Stomach (tissue), 9 donors: ENCODE data around the gene CASP12. TPM values are rescaled to one million over a fixed set of nuclear protein-coding genes. Genes with fewer than 3 reads are reported as not detected.
A peak's percentile ranks its signal among the peaks of the same experiment; 100 is the strongest.

Experiments
- DNase-seq, 2 donors: peaks; one replicate each; pipeline versions ENCODE4 v3.0.0 to v3.0.0-alpha.2; 2013 to 2019
- H3K27ac ChIP-seq, 5 donors: fragments of 200-600 bp in 4 of 5; sonication (generic) in 4 of 5; one replicate each; pipeline ENCODE4 v1.5.1; 2013 to 2019; ENCODE audit warnings: mild to moderate bottlenecking in 1 of 5, moderate library complexity in 1 of 5
- H3K27me3 ChIP-seq, 3 donors: fragments of 200-600 bp; sonication (generic); one replicate each; pipeline ENCODE4 v1.5.1; 2017 to 2019; ENCODE audit warnings: mixed run types in 1 of 3
- H3K36me3 ChIP-seq, 4 donors: fragments of 200-600 bp; sonication (generic); 1 replicate in 3 of 4; 2 replicates in 1 of 4; pipeline ENCODE4 v1.5.1; 2016 to 2019
- H3K4me1 ChIP-seq, 4 donors: fragments of 200-600 bp; sonication (generic); one replicate each; pipeline ENCODE4 v1.5.1; 2016 to 2019
- H3K4me3 ChIP-seq, 4 donors: fragments of 200-600 bp; sonication (generic) in 3 of 4; one replicate each; pipeline ENCODE4 v1.5.1; 2016 to 2019; ENCODE audit warnings: mild to moderate bottlenecking in 1 of 4
- H3K9me3 ChIP-seq, 4 donors: fragments of 200-600 bp; sonication (generic); one replicate each; pipeline ENCODE4 v1.5.1; 2016 to 2019
- EP300 ChIP-seq: sonication (generic); formaldehyde crosslinking; IDR thresholded peaks from one replicate; pipeline ENCODE4 v1.6.1; 2017; ENCODE audit warnings: antibody characterized with exemption
- POLR2A ChIP-seq, 4 donors: fragments of 450-650 bp; IDR thresholded peaks; one replicate each; pipeline ENCODE4 v1.6.1; 2016; ENCODE audit warnings: antibody characterized with exemption in 4 of 4, control low read depth in 2 of 4, mild to moderate bottlenecking in 1 of 4, moderate library complexity in 1 of 4
- POLR2AphosphoS5 ChIP-seq, 3 donors: sonication (generic); formaldehyde crosslinking; IDR thresholded peaks; one replicate each; pipeline ENCODE4 v1.6.1; 2016; ENCODE audit warnings: antibody characterized with exemption in 3 of 3
- WGBS, 5 donors: extraction: QIAGEN DNeasy Blood & Tissue Kit in 3 of 5; methylation state at CpG; one replicate each; pipeline versions ENCODE4 v1.1.5 to v1.1.7; 2013 to 2018; 5-methylcytosine and 5-hydroxymethylcytosine counted together
- intact Hi-C: fragments of 100-400 bp; cut with DNase I; formaldehyde crosslinking; loops from one replicate; pipeline ENCODE4 v1.15.1; 2023; ENCODE audit warnings: low total_unique reads
- polyA plus RNA-seq, 3 donors: library from polyadenylated mRNA; stranded (reverse); fragments of 200-250 nt; gene quantifications; one replicate each; pipeline ENCODE4 v1.2.3, GENCODE V29; 2013
- total RNA-seq, 5 donors: library from RNA; depleted of rRNA; stranded (reverse); fragments of >200 nt; gene quantifications; one replicate each; pipeline versions ENCODE4 v1.1.0 to v1.2.3, GENCODE V29; 2014 to 2016
- TF ChIP-seq, protein P1 (sequence below), 7 experiments: fragments of 450-650 bp in 4 of 7; fragments of 200-600 bp in 3 of 7; sonication (generic) in 3 of 7; IDR thresholded peaks; one replicate each; pipeline ENCODE4 v1.5.1; 2016 to 2019; ENCODE audit warnings: antibody characterized with exemption in 7 of 7, control low read depth in 2 of 7, mild to moderate bottlenecking in 1 of 7
- donor health status: healthy with polysubstance abuse.
- donor health status: Bipolar disorder and iron deficiency.
- donor health status: healthy.

Gene CASP12
- total and polyA plus RNA-seq, 8 donors: 0.23 to 8.5 (median 2.2) TPM; not detected in 3

DNA sequence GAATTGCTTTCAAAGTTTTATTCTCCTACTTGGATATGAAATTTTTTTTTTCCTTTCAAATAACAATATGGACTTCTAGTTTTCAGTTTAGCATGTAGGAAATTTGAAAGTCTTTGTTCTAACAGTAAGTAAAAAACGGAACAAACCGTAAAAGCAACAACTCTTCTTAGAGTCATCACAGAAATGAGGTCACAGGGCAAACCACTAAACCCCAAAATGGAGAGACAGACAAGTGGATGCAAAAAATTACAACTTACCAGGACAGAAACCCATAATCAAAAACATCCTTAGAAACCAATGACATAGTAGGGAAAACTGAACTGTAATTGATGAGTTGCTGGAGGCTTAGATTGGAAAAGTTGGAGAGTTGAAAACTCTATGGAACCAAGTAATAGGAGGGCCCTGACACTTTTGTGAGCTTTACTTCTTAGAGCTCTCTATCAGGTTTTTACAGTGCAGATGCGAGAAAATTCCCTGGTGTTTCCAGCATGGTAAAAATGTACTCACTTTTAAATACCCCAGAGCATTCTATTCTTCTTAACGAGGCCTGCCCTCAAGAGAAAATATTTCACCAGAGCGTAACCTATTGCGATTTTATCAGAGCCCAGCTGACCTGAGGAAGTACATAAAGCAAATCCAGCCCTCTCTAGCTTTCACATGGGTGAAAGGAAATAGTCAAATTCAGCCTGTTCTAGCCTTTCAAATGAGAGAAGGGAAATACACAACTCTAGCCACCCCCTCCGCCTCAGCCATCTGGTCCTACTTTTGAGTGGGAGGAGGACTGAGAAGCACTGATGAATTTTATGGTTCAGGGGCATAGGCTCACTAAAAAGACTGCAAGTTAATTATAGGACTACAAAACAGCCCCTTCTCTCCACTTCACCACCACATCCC is 39.1 kb downstream of the CASP12 start:
- Histone ChIP-seq H3K4me3 (no peak overlapping the region), H3K27me3 (no peaks in the 10 kb centered on the region), H3K36me3 (no peaks in the 10 kb centered on the region), H3K9me3 (peaks cover 0 to 2% (median 0%) of the 10 kb centered on the region in 4 donors), H3K27ac (no peak overlapping the region), H3K4me1 (no peaks in the 10 kb centered on the region)
- intact Hi-C loops: no loop called here
- peak in 1 of 2 donors; percentile 16 for DNase-seq
- TF ChIP-seq POLR2AphosphoS5 (IDR thresholded peaks at IDR 0.05) (no peak), POLR2A (IDR thresholded peaks at IDR 0.05) (no peak)
- TF ChIP-seq, protein P1, sequence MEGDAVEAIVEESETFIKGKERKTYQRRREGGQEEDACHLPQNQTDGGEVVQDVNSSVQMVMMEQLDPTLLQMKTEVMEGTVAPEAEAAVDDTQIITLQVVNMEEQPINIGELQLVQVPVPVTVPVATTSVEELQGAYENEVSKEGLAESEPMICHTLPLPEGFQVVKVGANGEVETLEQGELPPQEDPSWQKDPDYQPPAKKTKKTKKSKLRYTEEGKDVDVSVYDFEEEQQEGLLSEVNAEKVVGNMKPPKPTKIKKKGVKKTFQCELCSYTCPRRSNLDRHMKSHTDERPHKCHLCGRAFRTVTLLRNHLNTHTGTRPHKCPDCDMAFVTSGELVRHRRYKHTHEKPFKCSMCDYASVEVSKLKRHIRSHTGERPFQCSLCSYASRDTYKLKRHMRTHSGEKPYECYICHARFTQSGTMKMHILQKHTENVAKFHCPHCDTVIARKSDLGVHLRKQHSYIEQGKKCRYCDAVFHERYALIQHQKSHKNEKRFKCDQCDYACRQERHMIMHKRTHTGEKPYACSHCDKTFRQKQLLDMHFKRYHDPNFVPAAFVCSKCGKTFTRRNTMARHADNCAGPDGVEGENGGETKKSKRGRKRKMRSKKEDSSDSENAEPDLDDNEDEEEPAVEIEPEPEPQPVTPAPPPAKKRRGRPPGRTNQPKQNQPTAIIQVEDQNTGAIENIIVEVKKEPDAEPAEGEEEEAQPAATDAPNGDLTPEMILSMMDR (IDR thresholded peaks at IDR 0.05): no peak
- WGBS, 5 donors: 79 to 85% (median 81%) methylated on average over 7 of the region's 7 CpGs

DNA sequence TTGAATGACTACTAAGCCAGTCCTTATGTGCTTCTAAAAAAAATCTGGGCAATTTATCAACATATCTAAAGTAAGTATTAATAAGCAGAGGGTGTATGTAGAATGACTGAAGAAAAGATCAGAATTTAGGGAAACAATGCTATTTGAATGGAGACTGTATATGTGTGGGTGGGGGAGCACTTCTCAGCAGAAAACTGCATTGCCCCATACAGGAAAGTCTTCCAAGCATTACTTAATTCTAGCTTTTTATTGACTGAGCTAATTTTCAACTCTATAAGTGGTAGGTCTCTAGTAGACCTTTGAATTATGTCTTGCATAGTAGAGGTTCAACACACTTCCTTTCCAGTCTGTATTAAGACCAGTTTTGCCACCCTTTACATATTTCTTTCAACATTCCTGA is 41.7 kb downstream of the CASP12 start:
- no peak for DNase-seq
- H3K4me3 ChIP-seq: no peak overlapping the region
- no peaks in the 10 kb centered on the region for H3K27me3 ChIP-seq
- H3K4me1 ChIP-seq: no peaks in the 10 kb centered on the region
- intact Hi-C loops: no loop called here
- H3K9me3 ChIP-seq: no peaks in the 10 kb centered on the region
- no peaks in the 10 kb centered on the region for H3K36me3 ChIP-seq
- no peak overlapping the region for H3K27ac ChIP-seq
- TF ChIP-seq EP300 (no peak), POLR2AphosphoS5 (IDR thresholded peaks at IDR 0.05) (no peak), POLR2A (IDR thresholded peaks at IDR 0.05) (no peak)
- TF ChIP-seq, protein P1 (IDR thresholded peaks at IDR 0.05): no peak

DNA sequence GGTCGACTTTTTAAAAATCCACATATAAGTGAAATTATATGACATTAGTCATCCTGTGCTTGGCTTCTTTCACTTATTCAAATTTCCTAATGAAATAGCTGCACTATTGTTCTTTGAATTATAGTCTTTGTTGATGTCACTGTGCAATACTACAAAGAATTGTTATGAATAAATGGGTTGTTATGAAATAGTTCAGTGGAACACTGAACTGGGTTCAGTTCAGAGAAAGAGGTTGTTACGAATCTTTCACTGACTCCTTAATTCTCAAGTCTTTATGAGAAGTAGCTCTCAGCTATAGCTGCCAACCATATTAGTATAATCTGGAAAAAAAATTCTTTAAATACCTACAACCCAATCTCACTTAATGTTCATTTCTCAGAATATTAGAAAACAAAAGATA is 42.3 kb downstream of the CASP12 start:
- no peak overlapping the region for H3K27ac ChIP-seq
- H3K4me3 ChIP-seq: no peak overlapping the region
- intact Hi-C loops: no loop called here
- H3K27me3 ChIP-seq: no peaks in the 10 kb centered on the region
- H3K36me3 ChIP-seq: no peaks in the 10 kb centered on the region
- 76 to 86% (median 81%) methylated on average over 2 of the region's 2 CpGs for WGBS, 5 donors
- TF ChIP-seq POLR2AphosphoS5 (IDR thresholded peaks at IDR 0.05) (no peak), POLR2A (IDR thresholded peaks at IDR 0.05) (no peak), EP300 (no peak)
- TF ChIP-seq, protein P1 (IDR thresholded peaks at IDR 0.05): no peak
- H3K4me1 ChIP-seq: no peaks in the 10 kb centered on the region
- no peaks in the 10 kb centered on the region for H3K9me3 ChIP-seq
- DNase-seq: no peak

DNA sequence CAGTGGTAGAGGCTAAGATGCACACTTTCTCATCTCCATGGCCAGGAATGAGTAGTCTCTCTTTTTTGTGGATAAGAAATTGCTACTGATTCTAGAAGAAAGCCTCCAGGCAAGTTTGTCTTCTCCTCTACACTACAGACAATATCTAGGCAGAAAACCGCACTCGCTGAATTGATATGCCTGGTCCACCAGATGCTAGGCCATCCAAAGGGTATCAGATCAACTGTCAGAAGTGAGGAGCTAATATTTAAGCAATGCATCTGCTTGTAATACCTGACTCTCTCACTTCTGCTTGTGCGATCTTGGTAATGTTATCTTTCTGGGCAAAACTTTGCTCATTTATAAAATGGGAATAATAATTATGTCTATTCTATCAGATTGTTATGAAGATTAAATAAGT is 45.0 kb downstream of the CASP12 start:
- intact Hi-C loops: no loop called here
- TF ChIP-seq, protein P1 (IDR thresholded peaks at IDR 0.05): no peak
- TF ChIP-seq POLR2A (IDR thresholded peaks at IDR 0.05) (no peak), EP300 (no peak), POLR2AphosphoS5 (IDR thresholded peaks at IDR 0.05) (no peak)
- no peak for DNase-seq

More for the DNA sequence above, 45.0 kb downstream of the CASP12 start:
- no peaks in the 10 kb centered on the region for H3K27me3 ChIP-seq
- H3K4me1 ChIP-seq: no peaks in the 10 kb centered on the region
- WGBS, 5 donors: 94 to 97% (median 96%) methylated on average over 3 of the region's 3 CpGs
- no peak overlapping the region for H3K4me3 ChIP-seq
- H3K36me3 ChIP-seq: no peaks in the 10 kb centered on the region
- no peaks in the 10 kb centered on the region for H3K9me3 ChIP-seq
- H3K27ac ChIP-seq: no peak overlapping the region
